Adrenal gland (tissue), 12 donors: ENCODE measurements around the gene BRINP1. TPM values are rescaled to one million over a fixed set of nuclear protein-coding genes. Genes with fewer than 3 reads are reported as not detected.

Experiments used
- DNase-seq, 7 donors: peaks; one replicate each; pipeline ENCODE4 v3.0.0-alpha.2; 2019 to 2020
- H3K27ac ChIP-seq, 5 donors: fragments of 200-600 bp; sonication (generic) in 4 of 5; 1 replicate in 3 of 5; 2 replicates in 2 of 5; pipeline versions ENCODE4 v1.5.1 to v1.8.0; 2016 to 2020; ENCODE audit warnings: mild to moderate bottlenecking in 1 of 5
- H3K27me3 ChIP-seq: fragments of 200-600 bp; 2 replicates; pipeline ENCODE4 v1.8.0; 2021
- H3K36me3 ChIP-seq, 2 donors: fragments of 200-600 bp; replicated peaks in 1 of 2; 1 replicate in 1 of 2; 2 replicates in 1 of 2; pipeline versions ENCODE4 v1.5.1 to v1.8.0; 2018 to 2022
- H3K4me1 ChIP-seq, 2 donors: fragments of 200-600 bp; replicated peaks in 1 of 2; 1 replicate in 1 of 2; 2 replicates in 1 of 2; pipeline versions ENCODE4 v1.5.1 to v1.8.0; 2018 to 2021
- H3K4me3 ChIP-seq, 4 donors: fragments of 200-600 bp; sonication (generic) in 3 of 4; one replicate each; pipeline ENCODE4 v1.5.1; 2016 to 2018
- H3K9me3 ChIP-seq, 3 donors: fragments of 200-600 bp; sonication (generic) in 1 of 3; replicated peaks in 1 of 3; 1 replicate in 2 of 3; 2 replicates in 1 of 3; pipeline versions ENCODE4 v1.5.1 to v1.8.0; 2016 to 2021
- CTCF ChIP-seq, 6 experiments: fragments of 450-650 bp in 4 of 6; fragments of 200-600 bp in 2 of 6; sonication (generic) in 1 of 6; IDR thresholded peaks; 1 replicate in 5 of 6; 2 replicates in 1 of 6; pipeline versions ENCODE4 v1.5.1 to v1.8.0; 2016 to 2021; ENCODE audit warnings: antibody characterized with exemption in 6 of 6, mild to moderate bottlenecking in 2 of 6, moderate library complexity in 1 of 6
- POLR2A ChIP-seq, 2 donors: fragments of 450-650 bp; IDR thresholded peaks; one replicate each; pipeline ENCODE4 v1.6.1; 2017; ENCODE audit warnings: antibody characterized with exemption in 2 of 2, mild to moderate bottlenecking in 2 of 2, moderate library complexity in 1 of 2
- WGBS, 4 donors: extraction: QIAGEN DNeasy Blood & Tissue Kit in 2 of 4; methylation state at CpG; one replicate each; pipeline versions ENCODE4 v1.1.5 to v1.1.7; 2013 to 2017; 5-methylcytosine and 5-hydroxymethylcytosine counted together
- intact Hi-C, 2 donors: fragments of 100-400 bp; cut with DNase I; formaldehyde crosslinking; loops; one replicate each; pipeline versions ENCODE4 v1.14.1 to v1.15.0; 2022 to 2023
- polyA plus RNA-seq, 3 donors: library from polyadenylated mRNA; stranded (reverse); fragments of 200-250 nt in 2 of 3; fragments of 350-450 nt in 1 of 3; fragmentation: Illumina TruSeq in 1 of 3; extraction: RNeasy Lipid Tissue Mini Kit (QIAGEN cat#74804) in 1 of 3; gene quantifications; one replicate each; pipeline ENCODE4 v1.2.3, GENCODE V29; 2013 to 2014
- total RNA-seq, 9 donors: library from RNA; depleted of rRNA in 4 of 9; stranded (reverse); fragments of >200 nt in 4 of 9; fragments of 120-200 nt in 1 of 9; fragmentation: NEBNext Ultra II Directional in 1 of 9; extraction: Animal tissue kit (Norgen Biotek cat#: 25700) in 1 of 9; gene quantifications; one replicate each; pipeline versions ENCODE4 v1.1.0 to v1.2.4, GENCODE V29; 2013 to 2023
- donor health status: healthy with polysubstance abuse.
- donor health status: Bipolar disorder and iron deficiency.
- donor health status: DM: yes; HTN: yes; CAD: no.
- donor health status: DM: no; HTN: no; CAD: no.
- donor health status: DM: no; HTN: no; CAD: no.
- donor health status: DM: yes; HTN: yes; CAD: no.

BRINP1 gene
- total and polyA plus RNA-seq, 12 donors: 0.07 to 6.4 (median 1.2) TPM; not detected in 1

GRCh38 chr9:119368179-119368578 lies 1.1 kb downstream of the BRINP1 start:
- 1 to 4% (median 3%) methylated on average over 9 to 10 of the region's 10 CpGs for WGBS, 4 donors
- Histone ChIP-seq H3K4me1 (peaks cover 0 to 7% of the 10 kb centered on the region in 2 donors), H3K9me3 (no peaks in the 10 kb centered on the region), H3K27me3 (peaks cover 28% of the 10 kb centered on the region), H3K36me3 (no peaks in the 10 kb centered on the region), H3K27ac (no peak overlapping the region), H3K4me3 (no peak overlapping the region)
- DNase-seq: no peak
- TF ChIP-seq CTCF (IDR thresholded peaks at IDR 0.05) (no peak), POLR2A (IDR thresholded peaks at IDR 0.05) (no peak)
- intact Hi-C loops: loop anchor here in 1 of 2 donors (10.0 kb wide), 5 partner anchors 83 to 1723 kb away; no protein-coding TSS in a partner anchor

- Histone ChIP-seq H3K4me1 (peaks cover 0 to 7% of the 10 kb centered on the region in 2 donors), H3K27me3 (peaks cover 28% of the 10 kb centered on the region), H3K9me3 (no peaks in the 10 kb centered on the region), H3K27ac (peak overlapping the region in 1 of 5 donors; percentile 8), H3K36me3 (no peaks in the 10 kb centered on the region), H3K4me3 (no peak overlapping the region)
- no peak for DNase-seq
- intact Hi-C loops: loop anchor here in 1 of 2 donors (10.0 kb wide), 5 partner anchors 83 to 1723 kb away; no protein-coding TSS in a partner anchor
- 31 to 36% (median 34%) methylated on average over 7 of the region's 7 CpGs for WGBS, 4 donors
- TF ChIP-seq CTCF (IDR thresholded peaks at IDR 0.05): no peak
Measured at GRCh38 chr9:119367683-119368075, 1.6 kb downstream of the BRINP1 start.

GRCh38 chr9:119366909-119367682 lies 2.1 kb downstream of the BRINP1 start:
- TF ChIP-seq POLR2A (IDR thresholded peaks at IDR 0.05) (no peak), CTCF (IDR thresholded peaks at IDR 0.05) (no peak)
- Histone ChIP-seq H3K27me3 (peaks cover 28% of the 10 kb centered on the region), H3K36me3 (no peaks in the 10 kb centered on the region), H3K4me3 (no peak overlapping the region), H3K4me1 (peaks cover 0 to 7% of the 10 kb centered on the region in 2 donors), H3K9me3 (no peaks in the 10 kb centered on the region), H3K27ac (peak overlapping the region in 1 of 5 donors; percentile 8)
- WGBS, 4 donors: 50 to 57% (median 54%) methylated on average over 9 of the region's 9 CpGs
- no peak for DNase-seq
- intact Hi-C loops: loop anchor here in 1 of 2 donors (10.0 kb wide), 5 partner anchors 82 to 1722 kb away; no protein-coding TSS in a partner anchor

- intact Hi-C loops: loop anchor here in 1 of 2 donors (10.0 kb wide), 5 partner anchors 81 to 1721 kb away; no protein-coding TSS in a partner anchor
- 13 to 19% (median 16%) methylated on average over 9 of the region's 9 CpGs for WGBS, 4 donors
- DNase-seq: peak; percentile 16 to 74 (median 37)
- H3K27me3 ChIP-seq: peaks cover 28% of the 10 kb centered on the region
- no peak overlapping the region for H3K27ac ChIP-seq
- no peaks in the 10 kb centered on the region for H3K36me3 ChIP-seq
- no peaks in the 10 kb centered on the region for H3K9me3 ChIP-seq
- H3K4me1 ChIP-seq: peaks cover 0 to 7% of the 10 kb centered on the region in 2 donors
- no peak overlapping the region for H3K4me3 ChIP-seq
- TF ChIP-seq POLR2A (IDR thresholded peaks at IDR 0.05) (no peak), CTCF (IDR thresholded peaks at IDR 0.05) (peak; percentile 28 to 68 (median 54))
Measured at GRCh38 chr9:119365291-119366027, 3.8 kb downstream of the BRINP1 start.
